Mammary epithelial cell (primary cell): ENCODE data around the gene OLFML2B.

Experiments
- CTCF ChIP-seq, 2 donors: IDR thresholded peaks in 1 of 2; conservative IDR thresholded peaks in 1 of 2; 2 replicates each; pipeline ENCODE4 v1.5.1; 2011 to 2012; ENCODE audit warnings: inconsistent platforms in 2 of 2, low read length in 2 of 2, mild to moderate bottlenecking in 2 of 2, control low read depth in 1 of 2, low read depth in 1 of 2; ENCODE audit not compliant: insufficient read depth in 1 of 2; ENCODE audit errors: extremely low read depth in 1 of 2
- EZH2 ChIP-seq: IDR thresholded peaks from 2 replicates; pipeline ENCODE4 v1.6.1; 2012; ENCODE audit warnings: low read length, inconsistent platforms, borderline replicate concordance

GRCh38 chr1:161989108-161989507, 34.6 kb downstream of the OLFML2B start:
- TF ChIP-seq CTCF (conservative IDR thresholded peaks at IDR 0.05 in 1 of 2, IDR thresholded peaks at IDR 0.05 in 1 of 2; ENCODE audit: extremely low read depth in 1 of 2, insufficient read depth in 1 of 2, low read depth in 1 of 2, low read length in 2 of 2) = no peak
- no peak for TF ChIP-seq EZH2
